ENCODE measurements around the gene PPP1R9A.

The PPP1R9A gene

GRCh38 chr7:95269640-95270039 lies 362.2 kb downstream of the PPP1R9A start:
- no peak for DNase-seq

- DNase-seq: no peak
Measured at GRCh38 chr7:95276114-95276513, 368.7 kb downstream of the PPP1R9A start.

- no peak for DNase-seq
Measured at GRCh38 chr7:95279417-95279816, 372.0 kb downstream of the PPP1R9A start.

GRCh38 chr7:95286096-95286495 lies 378.7 kb downstream of the PPP1R9A start:
- no peak for DNase-seq

- no peak for DNase-seq
Measured at GRCh38 chr7:95290166-95290830, 382.9 kb downstream of the PPP1R9A start.

GRCh38 chr7:95295397-95295796 lies 388.0 kb downstream of the PPP1R9A start:
- DNase-seq: no peak

GRCh38 chr7:95296456-95296855 lies 389.1 kb downstream of the PPP1R9A start:
- no peak for DNase-seq

- no peak for DNase-seq
Measured at GRCh38 chr7:95297041-95297440, 389.6 kb downstream of the PPP1R9A start.

GRCh38 chr7:95298091-95298490 lies 390.7 kb downstream of the PPP1R9A start:
- no peak for DNase-seq

- no peak for DNase-seq
Measured at GRCh38 chr7:95303013-95303905, 395.9 kb downstream of the PPP1R9A start.

- no peak for DNase-seq
Measured at GRCh38 chr7:95304990-95305389, 397.6 kb downstream of the PPP1R9A start.

- no peak for DNase-seq
Measured at GRCh38 chr7:95309951-95310350, 402.6 kb downstream of the PPP1R9A start.

- no peak for DNase-seq
Measured at GRCh38 chr7:95311389-95311788, 404.0 kb downstream of the PPP1R9A start.

GRCh38 chr7:95312561-95312960 lies 405.2 kb downstream of the PPP1R9A start:
- no peak for DNase-seq

GRCh38 chr7:95316588-95316987 lies 409.2 kb downstream of the PPP1R9A start:
- DNase-seq: no peak

GRCh38 chr7:95317546-95317945 lies 410.2 kb downstream of the PPP1R9A start:
- DNase-seq: peak; percentile 89

GRCh38 chr7:95317966-95318365 lies 410.6 kb downstream of the PPP1R9A start:
- DNase-seq: no peak

- DNase-seq: peak; percentile 50
Measured at GRCh38 chr7:95318501-95319100, 411.2 kb downstream of the PPP1R9A start.

GRCh38 chr7:95319570-95319969 lies 412.2 kb downstream of the PPP1R9A start:
- DNase-seq: no peak

GRCh38 chr7:95320651-95321050 lies 413.3 kb downstream of the PPP1R9A start:
- no peak for DNase-seq

GRCh38 chr7:95321720-95322119 lies 414.3 kb downstream of the PPP1R9A start:
- DNase-seq: no peak

- no peak for DNase-seq
Measured at GRCh38 chr7:95322396-95322795, 415.0 kb downstream of the PPP1R9A start.

- DNase-seq: no peak
Measured at GRCh38 chr7:95322854-95323253, 415.5 kb downstream of the PPP1R9A start.
